ENCODE results near the gene SMAP1. TPM values are rescaled to one million over a fixed set of nuclear protein-coding genes. Genes with fewer than 3 reads are reported as not detected.

SMAP1 gene
- total RNA-seq, 2 donors from 2014 or later, result 36.6 to 49.4 TPM

DNA sequence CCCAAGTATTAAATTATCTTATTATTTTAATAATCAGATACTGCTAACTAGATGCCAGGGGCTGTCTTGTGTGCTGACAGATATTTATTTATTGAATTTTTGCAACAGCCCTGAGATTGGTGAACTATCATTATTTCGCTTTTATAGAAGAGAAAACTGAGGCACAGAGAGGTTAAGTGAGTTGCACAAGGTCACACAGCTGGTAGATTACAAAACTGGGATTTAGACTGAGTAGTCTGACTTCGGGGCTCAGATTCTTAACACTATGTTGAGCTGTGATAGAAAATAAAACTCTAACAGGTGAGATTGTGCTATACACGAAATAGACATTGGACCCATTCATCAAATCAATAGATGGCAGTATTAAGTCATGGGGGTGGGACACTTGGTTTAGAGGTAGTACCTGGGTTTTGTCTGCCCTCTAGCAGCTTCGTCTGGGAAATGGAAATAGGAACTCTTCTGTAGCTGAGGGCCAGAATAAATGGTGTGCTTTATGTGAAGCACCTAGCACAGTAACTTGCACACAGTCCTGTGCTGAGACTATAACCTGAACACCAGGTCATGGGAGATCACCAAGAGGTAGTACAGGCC is 175.7 kb downstream of the SMAP1 start:
- no peak for DNase-seq

DNA sequence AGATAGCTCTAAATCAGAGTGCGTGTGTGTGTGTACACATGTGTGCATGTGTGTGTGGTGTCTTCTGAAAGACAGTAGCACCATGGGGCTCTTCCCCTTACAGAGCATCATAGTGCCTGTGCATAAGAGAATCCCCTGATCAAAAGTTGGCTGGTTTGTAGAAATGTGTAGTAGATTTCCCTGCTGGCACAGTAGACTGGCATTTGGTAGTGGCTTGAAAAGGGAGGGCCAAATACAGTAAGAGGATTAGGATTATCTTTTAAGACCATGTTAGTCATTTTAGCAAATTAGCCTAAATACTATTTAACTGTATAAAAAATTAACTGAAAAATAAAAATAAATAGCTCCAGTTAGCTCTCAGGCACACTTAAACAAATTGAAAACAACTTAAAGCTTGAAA is 176.6 kb downstream of the SMAP1 start:
- no peak for DNase-seq
- no peaks in the 10 kb centered on the region for H3K4me1 Mint-ChIP-seq
- H3K36me3 Mint-ChIP-seq (ENCODE audit: low read depth), result peaks cover 15% of the 10 kb centered on the region
- Histone ChIP-seq H3K27me3 (ENCODE audit: control insufficient read depth, insufficient read depth, low read length, poor library complexity, severe bottlenecking) (no peaks in the 10 kb centered on the region), H3K36me3 (ENCODE audit: control insufficient read depth, insufficient read depth, low read length) (peaks cover 14% of the 10 kb centered on the region), H3K4me1 (ENCODE audit: control insufficient read depth, insufficient read depth, low read length) (no peaks in the 10 kb centered on the region), H3K4me3 (ENCODE audit: low read length) (no peak overlapping the region), H3K9me3 (ENCODE audit: control insufficient read depth, low read length) (no peaks in the 10 kb centered on the region), H3K9ac (ENCODE audit: extremely low read depth, low read length, poor library complexity, severe bottlenecking) (no peak overlapping the region), H3K27ac (ENCODE audit: low read depth, low read length) (no peak overlapping the region)
- no peaks in the 10 kb centered on the region for H3K27me3 Mint-ChIP-seq (ENCODE audit: insufficient read depth)
- TF ChIP-seq, protein P1, sequence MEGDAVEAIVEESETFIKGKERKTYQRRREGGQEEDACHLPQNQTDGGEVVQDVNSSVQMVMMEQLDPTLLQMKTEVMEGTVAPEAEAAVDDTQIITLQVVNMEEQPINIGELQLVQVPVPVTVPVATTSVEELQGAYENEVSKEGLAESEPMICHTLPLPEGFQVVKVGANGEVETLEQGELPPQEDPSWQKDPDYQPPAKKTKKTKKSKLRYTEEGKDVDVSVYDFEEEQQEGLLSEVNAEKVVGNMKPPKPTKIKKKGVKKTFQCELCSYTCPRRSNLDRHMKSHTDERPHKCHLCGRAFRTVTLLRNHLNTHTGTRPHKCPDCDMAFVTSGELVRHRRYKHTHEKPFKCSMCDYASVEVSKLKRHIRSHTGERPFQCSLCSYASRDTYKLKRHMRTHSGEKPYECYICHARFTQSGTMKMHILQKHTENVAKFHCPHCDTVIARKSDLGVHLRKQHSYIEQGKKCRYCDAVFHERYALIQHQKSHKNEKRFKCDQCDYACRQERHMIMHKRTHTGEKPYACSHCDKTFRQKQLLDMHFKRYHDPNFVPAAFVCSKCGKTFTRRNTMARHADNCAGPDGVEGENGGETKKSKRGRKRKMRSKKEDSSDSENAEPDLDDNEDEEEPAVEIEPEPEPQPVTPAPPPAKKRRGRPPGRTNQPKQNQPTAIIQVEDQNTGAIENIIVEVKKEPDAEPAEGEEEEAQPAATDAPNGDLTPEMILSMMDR (conservative IDR thresholded peaks at IDR 0.05), result no peak
- H3K9me3 Mint-ChIP-seq, result no peaks in the 10 kb centered on the region
- no peak overlapping the region for H3K27ac Mint-ChIP-seq
- WGBS, 2 experiments (ENCODE audit: insufficient coverage in 1 of 2, insufficient read length in 1 of 2), result 71% methylated on average over 1 of the region's 1 CpG; no CpG with 5 or more reads in 1 of the 2 experiments
- no peak overlapping the region for H3K4me3 Mint-ChIP-seq

More for the DNA sequence above, 175.7 kb downstream of the SMAP1 start:
- Histone ChIP-seq H3K36me3 (ENCODE audit: control insufficient read depth, insufficient read depth, low read length) (peaks cover 14% of the 10 kb centered on the region), H3K9me3 (ENCODE audit: control insufficient read depth, low read length) (no peaks in the 10 kb centered on the region), H3K27me3 (ENCODE audit: control insufficient read depth, insufficient read depth, low read length, poor library complexity, severe bottlenecking) (no peaks in the 10 kb centered on the region), H3K4me1 (ENCODE audit: control insufficient read depth, insufficient read depth, low read length) (no peaks in the 10 kb centered on the region), H3K27ac (ENCODE audit: low read depth, low read length) (no peak overlapping the region), H3K9ac (ENCODE audit: extremely low read depth, low read length, poor library complexity, severe bottlenecking) (no peak overlapping the region), H3K4me3 (ENCODE audit: low read length) (no peak overlapping the region)
- Mint-ChIP-seq H3K4me3 (no peak overlapping the region), H3K27me3 (ENCODE audit: insufficient read depth) (no peaks in the 10 kb centered on the region), H3K27ac (no peak overlapping the region), H3K4me1 (no peaks in the 10 kb centered on the region), H3K9me3 (no peaks in the 10 kb centered on the region), H3K36me3 (ENCODE audit: low read depth) (peaks cover 13% of the 10 kb centered on the region)
- 87 to 88% methylated on average over 3 to 4 of the region's 4 CpGs for whole genome bisulfite sequencing, 2 experiments (ENCODE audit: insufficient coverage in 1 of 2, insufficient read length in 1 of 2)
- TF ChIP-seq, protein P1 (conservative IDR thresholded peaks at IDR 0.05), result peak; percentile 34

DNA sequence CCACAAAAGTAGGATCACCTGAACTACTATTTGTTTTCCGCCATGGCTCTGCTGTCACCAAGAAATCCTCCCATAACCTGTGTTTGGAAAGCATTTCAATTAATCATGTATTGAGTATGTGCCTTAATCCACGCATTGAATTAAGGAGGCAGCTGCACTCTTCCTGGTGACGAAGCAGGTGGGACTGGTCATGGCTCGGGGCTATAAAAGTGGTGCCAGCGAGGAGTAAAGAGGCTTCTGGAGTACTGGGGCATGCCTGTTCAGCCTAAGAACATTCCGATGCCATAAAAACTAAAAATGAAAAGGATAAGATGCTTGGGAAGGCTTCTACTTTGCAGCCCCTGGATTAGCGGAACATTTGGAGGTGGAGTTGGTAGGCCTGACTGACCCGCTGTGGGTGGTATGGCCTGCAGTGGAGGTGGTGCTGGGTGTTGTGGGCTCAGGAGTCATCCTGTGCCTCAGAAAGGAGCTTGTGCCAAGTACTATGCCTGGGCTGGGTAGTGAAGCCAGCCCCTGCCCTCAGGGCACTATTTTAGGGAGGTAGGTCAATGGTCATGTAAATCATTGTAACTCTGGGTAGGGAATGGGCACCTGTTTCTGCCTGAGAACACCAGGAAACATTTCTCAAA is 178.6 kb downstream of the SMAP1 start:
- WGBS, 2 experiments (ENCODE audit: insufficient coverage in 1 of 2, insufficient read length in 1 of 2), result 94 to 98% methylated on average over 6 to 8 of the region's 8 CpGs
- peaks cover 15% of the 10 kb centered on the region for H3K36me3 Mint-ChIP-seq (ENCODE audit: low read depth)
- H3K27ac Mint-ChIP-seq, result no peak overlapping the region
- Histone ChIP-seq H3K4me3 (ENCODE audit: low read length) (no peak overlapping the region), H3K9me3 (ENCODE audit: control insufficient read depth, low read length) (no peaks in the 10 kb centered on the region), H3K36me3 (ENCODE audit: control insufficient read depth, insufficient read depth, low read length) (peaks cover 14% of the 10 kb centered on the region), H3K4me1 (ENCODE audit: control insufficient read depth, insufficient read depth, low read length) (no peaks in the 10 kb centered on the region), H3K9ac (ENCODE audit: extremely low read depth, low read length, poor library complexity, severe bottlenecking) (no peak overlapping the region), H3K27me3 (ENCODE audit: control insufficient read depth, insufficient read depth, low read length, poor library complexity, severe bottlenecking) (no peaks in the 10 kb centered on the region), H3K27ac (ENCODE audit: low read depth, low read length) (no peak overlapping the region)
- TF ChIP-seq, protein P1 (conservative IDR thresholded peaks at IDR 0.05), result no peak
- no peaks in the 10 kb centered on the region for H3K27me3 Mint-ChIP-seq (ENCODE audit: insufficient read depth)
- DNase-seq, result no peak
- no peak overlapping the region for H3K4me3 Mint-ChIP-seq
- H3K4me1 Mint-ChIP-seq, result no peaks in the 10 kb centered on the region
- H3K9me3 Mint-ChIP-seq, result no peaks in the 10 kb centered on the region

Measured in endodermal cell (in vitro differentiated cells).